IPS DF 6.9 (cell line): ENCODE measurements around the gene TRIP4.

Experiments
- DNase-seq: peaks from one replicate; pipeline ENCODE4 v3.0.0-alpha.2; 2013; ENCODE audit warnings: low read depth, low spot score
- H3K27ac ChIP-seq: one replicate; pipeline ENCODE4 v1.5.1; 2013; ENCODE audit warnings: low read length, control low read depth
- H3K27me3 ChIP-seq: 2 replicates; pipeline ENCODE4 v1.6.1; 2013; ENCODE audit warnings: mild to moderate bottlenecking, low read length; ENCODE audit not compliant: control insufficient read depth, insufficient read depth
- H3K36me3 ChIP-seq: 2 replicates; pipeline ENCODE4 v1.6.1; 2013; ENCODE audit warnings: low read length; ENCODE audit not compliant: control insufficient read depth, insufficient read depth
- H3K4me1 ChIP-seq: 2 replicates; pipeline ENCODE4 v1.6.1; 2013; ENCODE audit warnings: low read length; ENCODE audit not compliant: control insufficient read depth, insufficient read depth
- H3K4me3 ChIP-seq: 2 replicates; pipeline ENCODE4 v1.5.1; 2013; ENCODE audit warnings: mild to moderate bottlenecking, low read length
- H3K9me3 ChIP-seq: 2 replicates; pipeline ENCODE4 v1.6.1; 2013; ENCODE audit warnings: low read length, inconsistent platforms; ENCODE audit not compliant: control insufficient read depth, insufficient read depth
- WGBS: extraction: QIAGEN DNeasy Blood & Tissue Kit; methylation state at CpG from one replicate; pipeline ENCODE4 v1.1.7; 2013; ENCODE audit warnings: mixed read lengths, missing lambda C conversion rate; ENCODE audit not compliant: insufficient read length, insufficient coverage; 5-methylcytosine and 5-hydroxymethylcytosine counted together

TRIP4 gene

GRCh38 chr15:64461721-64462162, 74.1 kb downstream of the TRIP4 start:
- H3K36me3 ChIP-seq: no peaks in the 10 kb centered on the region
- no peaks in the 10 kb centered on the region; the same call in 1 of the 2 replicates for H3K4me1 ChIP-seq
- DNase-seq: no peak
- H3K27me3 ChIP-seq: no peaks in the 10 kb centered on the region
- no CpG with 5 or more reads among the region's 5 CpGs for WGBS
- no peak overlapping the region for H3K27ac ChIP-seq
- peak overlapping the region; percentile 79; the same call in 1 of the 2 replicates for H3K4me3 ChIP-seq
- no peaks in the 10 kb centered on the region for H3K9me3 ChIP-seq

- DNase-seq: no peak
- Histone ChIP-seq H3K4me3 (no peak overlapping the region), H3K9me3 (no peaks in the 10 kb centered on the region), H3K27me3 (no peaks in the 10 kb centered on the region), H3K27ac (no peak overlapping the region), H3K4me1 (no peaks in the 10 kb centered on the region; the same call in 1 of the 2 replicates), H3K36me3 (no peaks in the 10 kb centered on the region)
Measured at GRCh38 chr15:64462492-64462891, 74.9 kb downstream of the TRIP4 start.

GRCh38 chr15:64464276-64465005, 76.8 kb downstream of the TRIP4 start:
- H3K4me1 ChIP-seq: no peaks in the 10 kb centered on the region; the same call in 1 of the 2 replicates
- WGBS: no CpG with 5 or more reads among the region's 3 CpGs
- no peak for DNase-seq
- no peaks in the 10 kb centered on the region for H3K9me3 ChIP-seq
- H3K27ac ChIP-seq: no peak overlapping the region
- H3K4me3 ChIP-seq: no peak overlapping the region
- H3K36me3 ChIP-seq: no peaks in the 10 kb centered on the region
- H3K27me3 ChIP-seq: no peaks in the 10 kb centered on the region

- no peak overlapping the region for H3K4me3 ChIP-seq
- DNase-seq: no peak
- no peaks in the 10 kb centered on the region for H3K27me3 ChIP-seq
- no CpG with 5 or more reads among the region's 4 CpGs for WGBS
- H3K27ac ChIP-seq: no peak overlapping the region
- no peaks in the 10 kb centered on the region for H3K36me3 ChIP-seq
- no peaks in the 10 kb centered on the region for H3K9me3 ChIP-seq
- no peaks in the 10 kb centered on the region for H3K4me1 ChIP-seq
Measured at GRCh38 chr15:64466408-64467141, 78.9 kb downstream of the TRIP4 start.

GRCh38 chr15:64472161-64472560, 84.5 kb downstream of the TRIP4 start:
- no peak for DNase-seq
- H3K4me3 ChIP-seq: no peak overlapping the region
- H3K36me3 ChIP-seq: no peaks in the 10 kb centered on the region
- no CpG with 5 or more reads among the region's 4 CpGs for WGBS
- H3K4me1 ChIP-seq: no peaks in the 10 kb centered on the region
- H3K27ac ChIP-seq: no peak overlapping the region
- no peaks in the 10 kb centered on the region for H3K27me3 ChIP-seq
- no peaks in the 10 kb centered on the region for H3K9me3 ChIP-seq

GRCh38 chr15:64474846-64475245, 87.2 kb downstream of the TRIP4 start:
- Histone ChIP-seq H3K27ac (no peak overlapping the region), H3K27me3 (no peaks in the 10 kb centered on the region), H3K4me1 (no peaks in the 10 kb centered on the region), H3K9me3 (no peaks in the 10 kb centered on the region), H3K36me3 (no peaks in the 10 kb centered on the region), H3K4me3 (no peak overlapping the region)
- DNase-seq: no peak
- no CpG with 5 or more reads among the region's 2 CpGs for whole genome bisulfite sequencing

- no peak overlapping the region for H3K27ac ChIP-seq
- no peak for DNase-seq
- no peak overlapping the region for H3K4me3 ChIP-seq
- no peaks in the 10 kb centered on the region for H3K4me1 ChIP-seq
- no peaks in the 10 kb centered on the region for H3K36me3 ChIP-seq
- no peaks in the 10 kb centered on the region for H3K27me3 ChIP-seq
- no CpG with 5 or more reads among the region's 1 CpG for WGBS
- H3K9me3 ChIP-seq: no peaks in the 10 kb centered on the region
Measured at GRCh38 chr15:64476550-64476949, 88.9 kb downstream of the TRIP4 start.

- H3K27me3 ChIP-seq: no peaks in the 10 kb centered on the region
- no peak overlapping the region for H3K4me3 ChIP-seq
- no peaks in the 10 kb centered on the region for H3K36me3 ChIP-seq
- H3K9me3 ChIP-seq: no peaks in the 10 kb centered on the region
- no peak overlapping the region for H3K27ac ChIP-seq
- WGBS: no CpG with 5 or more reads among the region's 1 CpG
- no peak for DNase-seq
- no peaks in the 10 kb centered on the region for H3K4me1 ChIP-seq
Measured at GRCh38 chr15:64478863-64479262, 91.2 kb downstream of the TRIP4 start.

GRCh38 chr15:64480891-64481290, 93.3 kb downstream of the TRIP4 start:
- WGBS: no CpG with 5 or more reads among the region's 4 CpGs
- Histone ChIP-seq H3K9me3 (no peaks in the 10 kb centered on the region), H3K27ac (no peak overlapping the region), H3K27me3 (no peaks in the 10 kb centered on the region), H3K4me1 (no peaks in the 10 kb centered on the region), H3K4me3 (no peak overlapping the region), H3K36me3 (no peaks in the 10 kb centered on the region)
- DNase-seq: no peak

GRCh38 chr15:64483749-64484148, 96.1 kb downstream of the TRIP4 start:
- H3K36me3 ChIP-seq: no peaks in the 10 kb centered on the region
- no peak overlapping the region for H3K4me3 ChIP-seq
- no peak overlapping the region for H3K27ac ChIP-seq
- no peaks in the 10 kb centered on the region for H3K4me1 ChIP-seq
- no peaks in the 10 kb centered on the region for H3K27me3 ChIP-seq
- DNase-seq: no peak
- no peaks in the 10 kb centered on the region for H3K9me3 ChIP-seq

- Histone ChIP-seq H3K27me3 (no peaks in the 10 kb centered on the region), H3K9me3 (no peaks in the 10 kb centered on the region), H3K36me3 (no peaks in the 10 kb centered on the region), H3K27ac (no peak overlapping the region), H3K4me1 (no peaks in the 10 kb centered on the region), H3K4me3 (no peak overlapping the region)
- DNase-seq: no peak
Measured at GRCh38 chr15:64485796-64486195, 98.2 kb downstream of the TRIP4 start.
